ENCODE results near the gene MALRD1. TPM values are rescaled to one million over a fixed set of nuclear protein-coding genes. Genes with fewer than 3 reads are reported as not detected.

MALRD1 gene
- total RNA-seq, 1 experiment from 2014 or later, result not detected

GRCh38 chr10:19049567-19049966 lies 966 bp downstream of the MALRD1 start:
- ChIA-PET CTCF (no interaction called here), POLR2A (no interaction called here)
- Histone ChIP-seq H3K4me1 (ENCODE audit: control insufficient read depth, insufficient read depth, low read length) (no peaks in the 10 kb centered on the region), H3K27me3 (ENCODE audit: control insufficient read depth, insufficient read depth, low read length) (no peaks in the 10 kb centered on the region), H3K9me3 (ENCODE audit: control insufficient read depth, insufficient read depth, low read depth, low read length) (no peaks in the 10 kb centered on the region), H3K4me3 (ENCODE audit: low read depth in 2 of 2, low read length in 2 of 2) (no peak overlapping the region), H3K27ac (ENCODE audit: low read length) (no peak overlapping the region), H3K36me3 (ENCODE audit: control insufficient read depth, insufficient read depth, low read length) (no peaks in the 10 kb centered on the region)
- ATAC-seq, result no peak
- intact Hi-C loops (cut with micrococcal nuclease; ENCODE audit: unreplicated experiment) (no loop called here), in situ Hi-C loops (cut with HindIII; ENCODE audit: low pct_unique_long_range_greater_than_20kb, low sequenced_read_pairs) (no loop called here)
- TF ChIP-seq SIN3A (IDR thresholded peaks at IDR 0.05; ENCODE audit: borderline replicate concordance, insufficient read depth, low read depth, low read length) (no peak), REST (IDR thresholded peaks at IDR 0.05; ENCODE audit: insufficient read depth in 1 of 2, low read depth in 2 of 2, low read length in 1 of 2) (no peak), POLR2AphosphoS5 (IDR thresholded peaks at IDR 0.05; ENCODE audit: low read depth, low read length) (no peak), TCF7L2 (IDR thresholded peaks at IDR 0.05; ENCODE audit: low read depth, low read length) (no peak)
- TF ChIP-seq, protein P1, sequence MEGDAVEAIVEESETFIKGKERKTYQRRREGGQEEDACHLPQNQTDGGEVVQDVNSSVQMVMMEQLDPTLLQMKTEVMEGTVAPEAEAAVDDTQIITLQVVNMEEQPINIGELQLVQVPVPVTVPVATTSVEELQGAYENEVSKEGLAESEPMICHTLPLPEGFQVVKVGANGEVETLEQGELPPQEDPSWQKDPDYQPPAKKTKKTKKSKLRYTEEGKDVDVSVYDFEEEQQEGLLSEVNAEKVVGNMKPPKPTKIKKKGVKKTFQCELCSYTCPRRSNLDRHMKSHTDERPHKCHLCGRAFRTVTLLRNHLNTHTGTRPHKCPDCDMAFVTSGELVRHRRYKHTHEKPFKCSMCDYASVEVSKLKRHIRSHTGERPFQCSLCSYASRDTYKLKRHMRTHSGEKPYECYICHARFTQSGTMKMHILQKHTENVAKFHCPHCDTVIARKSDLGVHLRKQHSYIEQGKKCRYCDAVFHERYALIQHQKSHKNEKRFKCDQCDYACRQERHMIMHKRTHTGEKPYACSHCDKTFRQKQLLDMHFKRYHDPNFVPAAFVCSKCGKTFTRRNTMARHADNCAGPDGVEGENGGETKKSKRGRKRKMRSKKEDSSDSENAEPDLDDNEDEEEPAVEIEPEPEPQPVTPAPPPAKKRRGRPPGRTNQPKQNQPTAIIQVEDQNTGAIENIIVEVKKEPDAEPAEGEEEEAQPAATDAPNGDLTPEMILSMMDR (IDR thresholded peaks at IDR 0.05), result no peak
- DNase-seq (ENCODE audit: low read depth, low spot score), result no peak
- BruUV-seq (replicated peaks), result no TSS peak

- H3K36me3 ChIP-seq (ENCODE audit: control insufficient read depth, insufficient read depth, low read length), result no peaks in the 10 kb centered on the region
- TF ChIP-seq POLR2AphosphoS5 (IDR thresholded peaks at IDR 0.05; ENCODE audit: low read depth, low read length) (no peak), SIN3A (IDR thresholded peaks at IDR 0.05; ENCODE audit: borderline replicate concordance, insufficient read depth, low read depth, low read length) (no peak), TCF7L2 (IDR thresholded peaks at IDR 0.05; ENCODE audit: low read depth, low read length) (no peak), REST (IDR thresholded peaks at IDR 0.05; ENCODE audit: insufficient read depth in 1 of 2, low read depth in 2 of 2, low read length in 1 of 2) (no peak)
- TF ChIP-seq, protein P1 (IDR thresholded peaks at IDR 0.05), result no peak
- in situ Hi-C loops (cut with HindIII; ENCODE audit: low pct_unique_long_range_greater_than_20kb, low sequenced_read_pairs) (no loop called here), intact Hi-C loops (cut with micrococcal nuclease; ENCODE audit: unreplicated experiment) (no loop called here)
- DNase-seq (ENCODE audit: low read depth, low spot score) (no peak), ATAC-seq (no peak)
- no TSS peak for BruUV-seq (replicated peaks)
- no peaks in the 10 kb centered on the region for H3K9me3 ChIP-seq (ENCODE audit: control insufficient read depth, insufficient read depth, low read depth, low read length)
- no peaks in the 10 kb centered on the region for H3K4me1 ChIP-seq (ENCODE audit: control insufficient read depth, insufficient read depth, low read length)
- H3K27me3 ChIP-seq (ENCODE audit: control insufficient read depth, insufficient read depth, low read length), result no peaks in the 10 kb centered on the region
- H3K4me3 ChIP-seq (ENCODE audit: low read depth in 2 of 2, low read length in 2 of 2), result no peak overlapping the region
- CTCF ChIA-PET, result no interaction called here
- POLR2A ChIA-PET, result no interaction called here
- no peak overlapping the region for H3K27ac ChIP-seq (ENCODE audit: low read length)
Observed at GRCh38 chr10:19054289-19054835, 5.8 kb downstream of the MALRD1 start.

Data from Panc1 (cell line).